Measurements from ENCODE around the gene PSG2. TPM values are rescaled to one million over a fixed set of nuclear protein-coding genes. Genes with fewer than 3 reads are reported as not detected.

PSG2 gene
- total RNA-seq (ENCODE audit: low replicate concordance) = not detected in 2 replicates

DNA sequence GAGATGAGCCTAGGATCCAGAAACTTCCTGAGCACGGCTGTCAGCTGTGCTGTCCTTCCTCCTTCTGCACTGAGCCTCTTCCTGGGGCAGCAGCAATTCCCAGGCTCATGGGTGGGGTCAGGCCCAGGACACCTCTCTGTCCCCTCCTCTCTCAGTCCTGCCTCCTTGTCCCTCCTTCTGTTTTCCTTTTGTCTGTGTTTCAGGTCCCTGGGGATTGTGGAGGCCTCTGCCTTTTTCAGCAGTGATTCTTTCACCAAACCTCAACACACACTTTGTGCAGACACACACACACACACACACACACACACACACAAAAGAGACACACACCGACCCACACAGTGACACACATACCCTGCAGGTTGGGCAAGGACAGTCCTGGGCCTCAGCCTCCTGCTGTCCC is at the start of gene PSG2:
Gene PSG2, minus strand, starts transcription at position 101 of the 400 bp plus-strand sequence. CDS start 132 bp downstream, outside the sequence.

DNA sequence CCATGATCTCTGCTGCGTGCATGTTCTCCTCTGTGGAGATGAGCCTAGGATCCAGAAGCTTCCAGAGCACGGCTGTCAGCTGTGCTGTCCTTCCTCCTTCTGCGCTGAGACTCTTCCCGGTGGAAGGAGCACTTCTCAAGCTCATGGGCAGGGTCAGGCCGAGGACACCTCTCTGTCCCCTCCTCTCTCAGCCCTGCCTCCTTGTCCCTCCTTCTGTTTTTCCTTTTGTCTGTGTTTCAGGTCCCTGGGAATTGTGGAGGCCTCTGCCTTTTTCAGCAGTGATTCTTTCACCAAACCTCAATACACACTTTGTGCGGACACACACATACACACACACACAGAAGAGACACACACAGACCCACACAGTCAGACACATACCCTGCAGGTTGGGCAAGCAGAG is 56.1 kb downstream of the PSG2 start, which contains the start of gene PSG11:
Gene PSG11, minus strand, starts transcription at position 101 of the 400 bp plus-strand sequence. Its CDS starts 97 bp downstream, at position 4.

Other genes with a start within 250 kb of the PSG2 start
- gene PSG1, start 203.0 kb downstream of the PSG2 start, total RNA-seq (ENCODE audit: low replicate concordance) = 1.2 TPM in 1 of 2 replicates, not detected in the other
- gene PSG6, start 164.8 kb downstream of the PSG2 start, total RNA-seq (ENCODE audit: low replicate concordance) = not detected in 2 replicates
- not detected in 2 replicates for gene PSG7, start 145.5 kb downstream of the PSG2 start, total RNA-seq (ENCODE audit: low replicate concordance)
- not detected in 2 replicates for gene PSG11, start 56.2 kb downstream of the PSG2 start, total RNA-seq (ENCODE audit: low replicate concordance)
- gene PSG5, start 103.8 kb upstream of the PSG2 start, total RNA-seq (ENCODE audit: low replicate concordance) = 0.75 and 2.7 TPM in 2 replicates
- 0.23 and 5.3 TPM in 2 replicates for gene PSG4, start 122.9 kb upstream of the PSG2 start, total RNA-seq (ENCODE audit: low replicate concordance)
- not detected in 2 replicates for gene PSG9, start 186.8 kb upstream of the PSG2 start, total RNA-seq (ENCODE audit: low replicate concordance)

All from smooth muscle cell of the coronary artery (primary cell).